GM23338 (cell line): ENCODE measurements around the gene CREBL2.

Experiments used
- CREB1 ChIP-seq: fragments of 250-450 bp; sonication (Bioruptor Pico); IDR thresholded peaks from 2 replicates; pipeline ENCODE4 v1.5.0; 2020; ENCODE audit warnings: low read depth, mild to moderate bottlenecking, moderate library complexity
- CTCF ChIP-seq, 2 experiments: fragments of 200-600 bp in 1 of 2; sonication (generic) in 1 of 2; conservative IDR thresholded peaks; 2 replicates each; pipeline versions ENCODE4 v1.5.1 to v1.6.1; 2016 to 2017; ENCODE audit warnings: antibody characterized with exemption in 2 of 2, low read depth in 2 of 2, mild to moderate bottlenecking in 2 of 2, moderate library complexity in 1 of 2
- EZH2 ChIP-seq: fragments of 200-600 bp; sonication (generic); IDR thresholded peaks from one replicate; pipeline ENCODE4 v1.8.0; 2017; ENCODE audit warnings: antibody characterized with exemption, mild to moderate bottlenecking, low read depth; ENCODE audit not compliant: unreplicated experiment
- EZH2phosphoT487 ChIP-seq: fragments of 200-600 bp; sonication (generic); IDR thresholded peaks from one replicate; pipeline ENCODE4 v1.8.1; 2018; ENCODE audit warnings: antibody characterized with exemption; ENCODE audit not compliant: unreplicated experiment
- JUNB ChIP-seq: IDR thresholded peaks from one replicate; pipeline ENCODE4 v1.6.1; 2016; ENCODE audit warnings: antibody characterized with exemption; ENCODE audit not compliant: unreplicated experiment
- NANOG ChIP-seq: IDR thresholded peaks from 2 replicates; pipeline ENCODE4 v1.6.1; 2016; ENCODE audit warnings: antibody characterized with exemption, borderline replicate concordance
- POLR2AphosphoS5 ChIP-seq: IDR thresholded peaks from 2 replicates; pipeline ENCODE4 v1.6.1; 2016; ENCODE audit warnings: antibody characterized with exemption, low read depth
- STAT1 ChIP-seq: IDR thresholded peaks from one replicate; pipeline ENCODE4 v1.6.1; 2016; ENCODE audit warnings: antibody characterized with exemption; ENCODE audit not compliant: unreplicated experiment
- ZNF114 ChIP-seq: fragments of 250-450 bp; sonication (Bioruptor Pico); IDR thresholded peaks from 2 replicates; pipeline ENCODE4 v1.5.0; 2020; ENCODE audit warnings: mild to moderate bottlenecking, moderate library complexity
- ZNF331 ChIP-seq: fragments of 250-450 bp; sonication (Bioruptor Pico); IDR thresholded peaks from 2 replicates; pipeline ENCODE4 v1.5.0; 2020; ENCODE audit warnings: low read depth, mild to moderate bottlenecking, moderate library complexity
- TF ChIP-seq, protein P1 (sequence below): IDR thresholded peaks from one replicate; pipeline ENCODE4 v1.6.1; 2018; ENCODE audit warnings: antibody characterized with exemption; ENCODE audit not compliant: unreplicated experiment
- TF ChIP-seq, protein P2 (sequence below): IDR thresholded peaks from 2 replicates; pipeline ENCODE4 v1.6.1; 2016; ENCODE audit warnings: antibody characterized with exemption
- TF ChIP-seq, protein P3 (sequence below): fragments of 250-450 bp; sonication (Bioruptor Pico); IDR thresholded peaks from 2 replicates; pipeline ENCODE4 v1.5.0; 2020; ENCODE audit warnings: mild to moderate bottlenecking, moderate library complexity

DNA sequence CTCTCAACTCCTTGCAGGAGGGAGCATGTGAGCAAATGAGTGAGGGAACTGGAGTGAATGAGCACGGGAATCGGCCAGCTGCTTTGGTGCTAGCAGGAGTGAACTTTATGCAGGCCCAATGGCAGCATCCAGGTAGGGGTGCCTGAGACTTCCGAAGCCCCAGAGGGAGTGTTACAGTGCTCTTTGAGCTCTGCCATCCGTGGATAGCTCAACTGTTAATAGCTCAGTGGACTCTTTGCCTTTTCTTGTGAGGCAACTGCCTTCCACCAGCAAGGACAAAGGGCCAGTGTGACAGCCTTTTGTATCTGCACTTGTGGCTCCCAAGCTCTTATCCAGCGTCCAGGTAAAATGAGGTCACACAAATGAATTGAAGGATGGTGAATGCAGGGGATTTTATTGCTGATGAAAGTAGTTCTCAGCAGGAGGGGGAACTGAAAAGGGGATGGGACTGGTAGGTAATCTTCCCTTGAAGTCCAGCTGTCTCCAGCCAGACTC, 12.9 kb downstream of the CREBL2 start:
- no peak for TF ChIP-seq EZH2
- TF ChIP-seq CTCF (conservative IDR thresholded peaks at IDR 0.05; ENCODE audit: low read depth in 2 of 2), result no peak
- no peak for TF ChIP-seq POLR2AphosphoS5
- no peak for TF ChIP-seq CREB1 (CRISPR knock-in tag)
- TF ChIP-seq EZH2phosphoT487, result no peak
- no peak for TF ChIP-seq JUNB
- TF ChIP-seq, protein P1, sequence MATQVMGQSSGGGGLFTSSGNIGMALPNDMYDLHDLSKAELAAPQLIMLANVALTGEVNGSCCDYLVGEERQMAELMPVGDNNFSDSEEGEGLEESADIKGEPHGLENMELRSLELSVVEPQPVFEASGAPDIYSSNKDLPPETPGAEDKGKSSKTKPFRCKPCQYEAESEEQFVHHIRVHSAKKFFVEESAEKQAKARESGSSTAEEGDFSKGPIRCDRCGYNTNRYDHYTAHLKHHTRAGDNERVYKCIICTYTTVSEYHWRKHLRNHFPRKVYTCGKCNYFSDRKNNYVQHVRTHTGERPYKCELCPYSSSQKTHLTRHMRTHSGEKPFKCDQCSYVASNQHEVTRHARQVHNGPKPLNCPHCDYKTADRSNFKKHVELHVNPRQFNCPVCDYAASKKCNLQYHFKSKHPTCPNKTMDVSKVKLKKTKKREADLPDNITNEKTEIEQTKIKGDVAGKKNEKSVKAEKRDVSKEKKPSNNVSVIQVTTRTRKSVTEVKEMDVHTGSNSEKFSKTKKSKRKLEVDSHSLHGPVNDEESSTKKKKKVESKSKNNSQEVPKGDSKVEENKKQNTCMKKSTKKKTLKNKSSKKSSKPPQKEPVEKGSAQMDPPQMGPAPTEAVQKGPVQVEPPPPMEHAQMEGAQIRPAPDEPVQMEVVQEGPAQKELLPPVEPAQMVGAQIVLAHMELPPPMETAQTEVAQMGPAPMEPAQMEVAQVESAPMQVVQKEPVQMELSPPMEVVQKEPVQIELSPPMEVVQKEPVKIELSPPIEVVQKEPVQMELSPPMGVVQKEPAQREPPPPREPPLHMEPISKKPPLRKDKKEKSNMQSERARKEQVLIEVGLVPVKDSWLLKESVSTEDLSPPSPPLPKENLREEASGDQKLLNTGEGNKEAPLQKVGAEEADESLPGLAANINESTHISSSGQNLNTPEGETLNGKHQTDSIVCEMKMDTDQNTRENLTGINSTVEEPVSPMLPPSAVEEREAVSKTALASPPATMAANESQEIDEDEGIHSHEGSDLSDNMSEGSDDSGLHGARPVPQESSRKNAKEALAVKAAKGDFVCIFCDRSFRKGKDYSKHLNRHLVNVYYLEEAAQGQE, result no peak
- no peak for TF ChIP-seq NANOG
- TF ChIP-seq, protein P2, sequence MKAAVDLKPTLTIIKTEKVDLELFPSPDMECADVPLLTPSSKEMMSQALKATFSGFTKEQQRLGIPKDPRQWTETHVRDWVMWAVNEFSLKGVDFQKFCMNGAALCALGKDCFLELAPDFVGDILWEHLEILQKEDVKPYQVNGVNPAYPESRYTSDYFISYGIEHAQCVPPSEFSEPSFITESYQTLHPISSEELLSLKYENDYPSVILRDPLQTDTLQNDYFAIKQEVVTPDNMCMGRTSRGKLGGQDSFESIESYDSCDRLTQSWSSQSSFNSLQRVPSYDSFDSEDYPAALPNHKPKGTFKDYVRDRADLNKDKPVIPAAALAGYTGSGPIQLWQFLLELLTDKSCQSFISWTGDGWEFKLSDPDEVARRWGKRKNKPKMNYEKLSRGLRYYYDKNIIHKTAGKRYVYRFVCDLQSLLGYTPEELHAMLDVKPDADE, result no peak
- no peak for TF ChIP-seq ZNF114
- no peak for TF ChIP-seq STAT1
- no peak for TF ChIP-seq ZNF331 (CRISPR knock-in tag)
- TF ChIP-seq, protein P3, sequence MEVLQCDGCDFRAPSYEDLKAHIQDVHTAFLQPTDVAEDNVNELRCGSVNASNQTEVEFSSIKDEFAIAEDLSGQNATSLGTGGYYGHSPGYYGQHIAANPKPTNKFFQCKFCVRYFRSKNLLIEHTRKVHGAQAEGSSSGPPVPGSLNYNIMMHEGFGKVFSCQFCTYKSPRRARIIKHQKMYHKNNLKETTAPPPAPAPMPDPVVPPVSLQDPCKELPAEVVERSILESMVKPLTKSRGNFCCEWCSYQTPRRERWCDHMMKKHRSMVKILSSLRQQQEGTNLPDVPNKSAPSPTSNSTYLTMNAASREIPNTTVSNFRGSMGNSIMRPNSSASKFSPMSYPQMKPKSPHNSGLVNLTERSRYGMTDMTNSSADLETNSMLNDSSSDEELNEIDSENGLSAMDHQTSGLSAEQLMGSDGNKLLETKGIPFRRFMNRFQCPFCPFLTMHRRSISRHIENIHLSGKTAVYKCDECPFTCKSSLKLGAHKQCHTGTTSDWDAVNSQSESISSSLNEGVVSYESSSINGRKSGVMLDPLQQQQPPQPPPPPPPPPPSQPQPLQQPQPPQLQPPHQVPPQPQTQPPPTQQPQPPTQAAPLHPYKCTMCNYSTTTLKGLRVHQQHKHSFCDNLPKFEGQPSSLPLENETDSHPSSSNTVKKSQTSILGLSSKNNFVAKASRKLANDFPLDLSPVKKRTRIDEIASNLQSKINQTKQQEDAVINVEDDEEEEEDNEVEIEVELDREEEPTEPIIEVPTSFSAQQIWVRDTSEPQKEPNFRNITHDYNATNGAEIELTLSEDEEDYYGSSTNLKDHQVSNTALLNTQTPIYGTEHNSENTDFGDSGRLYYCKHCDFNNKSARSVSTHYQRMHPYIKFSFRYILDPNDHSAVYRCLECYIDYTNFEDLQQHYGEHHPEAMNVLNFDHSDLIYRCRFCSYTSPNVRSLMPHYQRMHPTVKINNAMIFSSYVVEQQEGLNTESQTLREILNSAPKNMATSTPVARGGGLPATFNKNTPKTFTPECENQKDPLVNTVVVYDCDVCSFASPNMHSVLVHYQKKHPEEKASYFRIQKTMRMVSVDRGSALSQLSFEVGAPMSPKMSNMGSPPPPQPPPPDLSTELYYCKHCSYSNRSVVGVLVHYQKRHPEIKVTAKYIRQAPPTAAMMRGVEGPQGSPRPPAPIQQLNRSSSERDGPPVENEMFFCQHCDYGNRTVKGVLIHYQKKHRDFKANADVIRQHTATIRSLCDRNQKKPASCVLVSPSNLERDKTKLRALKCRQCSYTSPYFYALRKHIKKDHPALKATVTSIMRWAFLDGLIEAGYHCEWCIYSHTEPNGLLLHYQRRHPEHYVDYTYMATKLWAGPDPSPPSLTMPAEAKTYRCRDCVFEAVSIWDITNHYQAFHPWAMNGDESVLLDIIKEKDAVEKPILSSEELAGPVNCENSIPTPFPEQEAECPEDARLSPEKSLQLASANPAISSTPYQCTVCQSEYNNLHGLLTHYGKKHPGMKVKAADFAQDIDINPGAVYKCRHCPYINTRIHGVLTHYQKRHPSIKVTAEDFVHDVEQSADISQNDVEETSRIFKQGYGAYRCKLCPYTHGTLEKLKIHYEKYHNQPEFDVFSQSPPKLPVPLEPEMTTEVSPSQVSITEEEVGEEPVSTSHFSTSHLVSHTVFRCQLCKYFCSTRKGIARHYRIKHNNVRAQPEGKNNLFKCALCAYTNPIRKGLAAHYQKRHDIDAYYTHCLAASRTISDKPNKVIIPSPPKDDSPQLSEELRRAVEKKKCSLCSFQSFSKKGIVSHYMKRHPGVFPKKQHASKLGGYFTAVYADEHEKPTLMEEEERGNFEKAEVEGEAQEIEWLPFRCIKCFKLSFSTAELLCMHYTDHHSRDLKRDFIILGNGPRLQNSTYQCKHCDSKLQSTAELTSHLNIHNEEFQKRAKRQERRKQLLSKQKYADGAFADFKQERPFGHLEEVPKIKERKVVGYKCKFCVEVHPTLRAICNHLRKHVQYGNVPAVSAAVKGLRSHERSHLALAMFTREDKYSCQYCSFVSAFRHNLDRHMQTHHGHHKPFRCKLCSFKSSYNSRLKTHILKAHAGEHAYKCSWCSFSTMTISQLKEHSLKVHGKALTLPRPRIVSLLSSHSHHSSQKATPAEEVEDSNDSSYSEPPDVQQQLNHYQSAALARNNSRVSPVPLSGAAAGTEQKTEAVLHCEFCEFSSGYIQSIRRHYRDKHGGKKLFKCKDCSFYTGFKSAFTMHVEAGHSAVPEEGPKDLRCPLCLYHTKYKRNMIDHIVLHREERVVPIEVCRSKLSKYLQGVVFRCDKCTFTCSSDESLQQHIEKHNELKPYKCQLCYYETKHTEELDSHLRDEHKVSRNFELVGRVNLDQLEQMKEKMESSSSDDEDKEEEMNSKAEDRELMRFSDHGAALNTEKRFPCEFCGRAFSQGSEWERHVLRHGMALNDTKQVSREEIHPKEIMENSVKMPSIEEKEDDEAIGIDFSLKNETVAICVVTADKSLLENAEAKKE (CRISPR knock-in tag), result no peak
